ENCODE results near the gene RTTN. TPM values are rescaled to one million over a fixed set of nuclear protein-coding genes. Genes with fewer than 3 reads are reported as not detected.

The RTTN gene
- total RNA-seq, 1 experiment from 2014 or later: 25.9 TPM

GRCh38 chr18:69953191-69953590 lies 252.3 kb downstream of the RTTN start:
- BruUV-seq (replicated peaks): no TSS peak
- H3K9me3 ChIP-seq (ENCODE audit: low read depth, low read length, poor library complexity, severe bottlenecking): no peaks in the 10 kb centered on the region
- POLR2A ChIA-PET (ENCODE audit: low non-redundant PET): no interaction called here

More at GRCh38 chr18:69953191-69953590, 252.3 kb downstream of the RTTN start:
- Histone ChIP-seq H3K4me1 (ENCODE audit: insufficient read depth, low read length, poor library complexity, severe bottlenecking) (no peaks in the 10 kb centered on the region), H3K27ac (ENCODE audit: low read depth, low read length, poor library complexity, severe bottlenecking) (no peak overlapping the region), H3K4me3 (ENCODE audit: low read depth, low read length, poor library complexity, severe bottlenecking) (no peak overlapping the region), H3K36me3 (ENCODE audit: insufficient read depth, low read length, poor library complexity, severe bottlenecking) (no peaks in the 10 kb centered on the region), H3K27me3 (replicated peaks; ENCODE audit: insufficient read depth, low read depth, low read length, poor library complexity) (no peaks in the 10 kb centered on the region)
- no peak for TF ChIP-seq EZH2 (IDR thresholded peaks at IDR 0.05; ENCODE audit: borderline replicate concordance, low read depth, low read length, poor library complexity, severe bottlenecking)
- no peak for TF ChIP-seq CTCF (conservative IDR thresholded peaks at IDR 0.05; ENCODE audit: low read depth, low read length)
- CTCF ChIA-PET: no interaction called here
- intact Hi-C loops (cut with micrococcal nuclease; ENCODE audit: unreplicated experiment): no loop called here
- DNase-seq (ENCODE audit: low spot score): no peak

Other genes starting within 250 kb of the RTTN start
- gene SOCS6, start 83.4 kb upstream of the RTTN start, total RNA-seq (2021): 15.5 and 20.1 TPM in 2 replicates